ENCODE data around the gene CPXM2. TPM values are rescaled to one million over a fixed set of nuclear protein-coding genes. Genes with fewer than 3 reads are reported as not detected.

The CPXM2 gene
- total RNA-seq, 1 experiment from 2014 or later = not detected

DNA sequence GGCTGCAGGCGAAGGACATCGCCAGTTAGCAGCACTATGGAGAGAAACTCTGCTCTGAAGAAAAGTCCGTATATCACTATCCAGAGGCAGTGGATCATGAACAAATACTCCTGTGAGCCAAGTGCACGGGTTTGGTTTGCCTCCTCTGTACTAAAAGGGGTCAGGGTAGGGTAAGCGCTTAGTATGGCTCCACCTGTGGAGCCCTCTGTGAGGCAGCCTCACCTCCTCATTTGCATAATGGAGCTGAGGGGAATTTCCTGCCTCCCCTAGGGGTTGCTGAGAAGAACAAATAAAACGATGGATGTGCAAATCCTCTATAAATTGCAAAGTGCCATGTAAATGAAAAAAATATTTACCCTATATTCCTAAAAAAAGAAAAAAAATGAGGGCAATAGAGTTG is 162.1 kb downstream of the CPXM2 start:
- TF ChIP-seq, protein P1, sequence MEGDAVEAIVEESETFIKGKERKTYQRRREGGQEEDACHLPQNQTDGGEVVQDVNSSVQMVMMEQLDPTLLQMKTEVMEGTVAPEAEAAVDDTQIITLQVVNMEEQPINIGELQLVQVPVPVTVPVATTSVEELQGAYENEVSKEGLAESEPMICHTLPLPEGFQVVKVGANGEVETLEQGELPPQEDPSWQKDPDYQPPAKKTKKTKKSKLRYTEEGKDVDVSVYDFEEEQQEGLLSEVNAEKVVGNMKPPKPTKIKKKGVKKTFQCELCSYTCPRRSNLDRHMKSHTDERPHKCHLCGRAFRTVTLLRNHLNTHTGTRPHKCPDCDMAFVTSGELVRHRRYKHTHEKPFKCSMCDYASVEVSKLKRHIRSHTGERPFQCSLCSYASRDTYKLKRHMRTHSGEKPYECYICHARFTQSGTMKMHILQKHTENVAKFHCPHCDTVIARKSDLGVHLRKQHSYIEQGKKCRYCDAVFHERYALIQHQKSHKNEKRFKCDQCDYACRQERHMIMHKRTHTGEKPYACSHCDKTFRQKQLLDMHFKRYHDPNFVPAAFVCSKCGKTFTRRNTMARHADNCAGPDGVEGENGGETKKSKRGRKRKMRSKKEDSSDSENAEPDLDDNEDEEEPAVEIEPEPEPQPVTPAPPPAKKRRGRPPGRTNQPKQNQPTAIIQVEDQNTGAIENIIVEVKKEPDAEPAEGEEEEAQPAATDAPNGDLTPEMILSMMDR (IDR thresholded peaks at IDR 0.05; ENCODE audit: unreplicated experiment) = no peak
- CTCF ChIA-PET = no interaction called here
- no peak for DNase-seq
- no peaks in the 10 kb centered on the region for H3K4me1 Mint-ChIP-seq (ENCODE audit: low read depth, unreplicated experiment)
- H3K27ac Mint-ChIP-seq (ENCODE audit: unreplicated experiment) = no peak overlapping the region
- H3K9me3 Mint-ChIP-seq (ENCODE audit: low read depth, unreplicated experiment) = no peaks in the 10 kb centered on the region
- no peaks in the 10 kb centered on the region for H3K36me3 Mint-ChIP-seq (ENCODE audit: insufficient read depth, unreplicated experiment)
- H3K27me3 Mint-ChIP-seq (ENCODE audit: unreplicated experiment) = peaks cover 32% of the 10 kb centered on the region
- no TSS peak for BruUV-seq (replicated peaks)
- no peak overlapping the region for H3K4me3 Mint-ChIP-seq (ENCODE audit: low read depth, unreplicated experiment)
- intact Hi-C loops (cut with micrococcal nuclease; ENCODE audit: unreplicated experiment) = no loop called here

DNA sequence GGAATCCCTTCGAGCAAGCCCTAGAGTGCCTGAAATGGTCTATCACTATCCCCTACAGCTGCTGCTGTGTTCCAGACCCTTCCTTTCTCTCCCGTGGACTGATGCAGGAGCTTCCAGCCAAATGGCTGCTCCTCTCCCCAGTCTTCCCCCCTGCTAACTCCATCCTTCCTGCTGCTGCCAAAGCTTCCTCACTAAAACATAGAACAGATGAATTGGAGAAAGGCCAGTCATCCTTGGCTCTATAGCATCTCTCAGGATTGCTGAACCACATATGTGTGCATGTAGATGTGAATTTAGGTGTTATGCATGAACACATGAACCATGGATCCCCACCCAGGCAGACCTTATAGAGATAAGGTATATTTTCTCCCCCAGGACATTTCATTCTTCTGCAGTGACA is 164.8 kb downstream of the CPXM2 start:
- no peaks in the 10 kb centered on the region for H3K36me3 Mint-ChIP-seq (ENCODE audit: insufficient read depth, unreplicated experiment)
- CTCF ChIA-PET = no interaction called here
- H3K9me3 Mint-ChIP-seq (ENCODE audit: low read depth, unreplicated experiment) = no peaks in the 10 kb centered on the region
- DNase-seq = no peak
- no peaks in the 10 kb centered on the region for H3K4me1 Mint-ChIP-seq (ENCODE audit: low read depth, unreplicated experiment)
- no peak overlapping the region for H3K27ac Mint-ChIP-seq (ENCODE audit: unreplicated experiment)
- no peak overlapping the region for H3K4me3 Mint-ChIP-seq (ENCODE audit: low read depth, unreplicated experiment)
- TF ChIP-seq, protein P1 (IDR thresholded peaks at IDR 0.05; ENCODE audit: unreplicated experiment) = no peak
- intact Hi-C loops (cut with micrococcal nuclease; ENCODE audit: unreplicated experiment) = no loop called here
- H3K27me3 Mint-ChIP-seq (ENCODE audit: unreplicated experiment) = peaks cover 39% of the 10 kb centered on the region
- no TSS peak for BruUV-seq (replicated peaks)

DNA sequence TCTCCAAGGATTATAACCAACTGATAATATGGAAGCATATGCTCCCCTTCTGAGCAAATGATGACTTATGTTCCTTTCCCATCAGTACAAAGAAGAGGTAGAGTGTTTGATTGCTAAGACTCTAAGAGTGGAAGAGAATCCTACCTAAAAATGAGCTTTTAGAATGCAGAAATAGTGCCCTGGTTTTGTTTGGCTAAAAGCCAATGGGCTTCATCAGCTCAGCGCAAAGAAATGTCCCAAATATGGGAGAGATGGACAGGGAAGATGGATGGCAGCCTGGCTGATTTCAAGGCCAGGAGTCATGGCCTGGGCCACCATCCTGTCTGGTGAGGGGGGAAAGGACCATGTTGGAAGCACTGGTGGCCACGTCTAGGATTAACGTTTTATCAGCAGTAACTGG is 165.2 kb downstream of the CPXM2 start:
- CTCF ChIA-PET = no interaction called here
- Mint-ChIP-seq H3K9me3 (ENCODE audit: low read depth, unreplicated experiment) (no peaks in the 10 kb centered on the region), H3K4me1 (ENCODE audit: low read depth, unreplicated experiment) (no peaks in the 10 kb centered on the region), H3K27ac (ENCODE audit: unreplicated experiment) (no peak overlapping the region), H3K36me3 (ENCODE audit: insufficient read depth, unreplicated experiment) (no peaks in the 10 kb centered on the region), H3K4me3 (ENCODE audit: low read depth, unreplicated experiment) (no peak overlapping the region), H3K27me3 (ENCODE audit: unreplicated experiment) (peaks cover 44% of the 10 kb centered on the region)
- DNase-seq = no peak
- BruUV-seq (replicated peaks) = no TSS peak
- intact Hi-C loops (cut with micrococcal nuclease; ENCODE audit: unreplicated experiment) = no loop called here
- TF ChIP-seq, protein P1 (IDR thresholded peaks at IDR 0.05; ENCODE audit: unreplicated experiment) = no peak

DNA sequence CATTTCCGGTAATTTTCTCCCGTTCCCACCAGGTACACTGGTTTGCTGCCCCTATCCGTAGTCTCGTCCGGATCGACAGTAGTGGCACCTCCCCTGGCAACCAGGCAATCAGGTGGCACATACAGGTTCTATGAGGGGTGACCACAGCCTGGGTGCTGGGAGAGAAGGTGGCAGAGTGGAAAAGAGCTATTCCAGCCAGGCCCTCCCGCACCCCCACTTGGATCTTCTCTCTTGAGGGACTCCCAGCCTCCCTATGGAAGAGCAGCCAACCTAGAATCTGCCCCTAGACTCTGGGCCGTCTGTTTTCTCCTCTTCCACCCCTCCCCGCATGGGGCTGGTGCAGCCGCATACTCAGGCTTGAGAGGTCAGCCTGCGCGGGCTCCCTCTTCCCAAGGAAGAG is 166.9 kb downstream of the CPXM2 start:
- DNase-seq = no peak
- CTCF ChIA-PET = no interaction called here
- peaks cover 58% of the 10 kb centered on the region for H3K27me3 Mint-ChIP-seq (ENCODE audit: unreplicated experiment)
- H3K4me3 Mint-ChIP-seq (ENCODE audit: low read depth, unreplicated experiment) = no peak overlapping the region
- no peaks in the 10 kb centered on the region for H3K36me3 Mint-ChIP-seq (ENCODE audit: insufficient read depth, unreplicated experiment)
- no peak overlapping the region for H3K27ac Mint-ChIP-seq (ENCODE audit: unreplicated experiment)
- intact Hi-C loops (cut with micrococcal nuclease; ENCODE audit: unreplicated experiment) = no loop called here
- BruUV-seq (replicated peaks) = no TSS peak
- no peaks in the 10 kb centered on the region for H3K4me1 Mint-ChIP-seq (ENCODE audit: low read depth, unreplicated experiment)
- H3K9me3 Mint-ChIP-seq (ENCODE audit: low read depth, unreplicated experiment) = no peaks in the 10 kb centered on the region
- TF ChIP-seq, protein P1 (IDR thresholded peaks at IDR 0.05; ENCODE audit: unreplicated experiment) = no peak

DNA sequence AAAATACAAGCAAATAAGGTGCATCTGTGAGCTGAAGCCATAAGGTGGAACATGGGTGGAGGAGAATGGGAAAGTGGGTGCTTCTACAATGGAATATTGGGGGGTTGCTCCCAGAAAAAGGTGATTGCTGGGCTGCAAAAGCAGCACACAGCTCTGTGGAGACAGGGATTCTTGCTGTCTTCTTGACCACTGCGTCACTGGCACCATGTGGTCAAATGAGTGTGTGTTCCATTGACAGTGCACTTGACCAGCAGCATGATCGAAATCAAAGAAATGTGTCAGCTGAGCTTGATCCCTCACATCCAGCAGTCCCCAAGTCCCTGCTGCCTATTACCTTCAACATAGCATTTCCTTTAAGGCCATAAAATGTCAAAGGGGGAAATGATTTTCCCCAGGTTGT is 169.3 kb downstream of the CPXM2 start:
- no TSS peak for BruUV-seq (replicated peaks)
- CTCF ChIA-PET = no interaction called here
- H3K9me3 Mint-ChIP-seq (ENCODE audit: low read depth, unreplicated experiment) = no peaks in the 10 kb centered on the region
- TF ChIP-seq, protein P1 (IDR thresholded peaks at IDR 0.05; ENCODE audit: unreplicated experiment) = no peak
- peaks cover 38% of the 10 kb centered on the region for H3K27me3 Mint-ChIP-seq (ENCODE audit: unreplicated experiment)
- H3K36me3 Mint-ChIP-seq (ENCODE audit: insufficient read depth, unreplicated experiment) = no peaks in the 10 kb centered on the region
- no peak overlapping the region for H3K27ac Mint-ChIP-seq (ENCODE audit: unreplicated experiment)
- intact Hi-C loops (cut with micrococcal nuclease; ENCODE audit: unreplicated experiment) = no loop called here
- H3K4me3 Mint-ChIP-seq (ENCODE audit: low read depth, unreplicated experiment) = no peak overlapping the region
- no peak for DNase-seq
- no peaks in the 10 kb centered on the region for H3K4me1 Mint-ChIP-seq (ENCODE audit: low read depth, unreplicated experiment)

Data from Calu3 (cell line).